Measurements from ENCODE around the gene STH.

Gene STH

DNA sequence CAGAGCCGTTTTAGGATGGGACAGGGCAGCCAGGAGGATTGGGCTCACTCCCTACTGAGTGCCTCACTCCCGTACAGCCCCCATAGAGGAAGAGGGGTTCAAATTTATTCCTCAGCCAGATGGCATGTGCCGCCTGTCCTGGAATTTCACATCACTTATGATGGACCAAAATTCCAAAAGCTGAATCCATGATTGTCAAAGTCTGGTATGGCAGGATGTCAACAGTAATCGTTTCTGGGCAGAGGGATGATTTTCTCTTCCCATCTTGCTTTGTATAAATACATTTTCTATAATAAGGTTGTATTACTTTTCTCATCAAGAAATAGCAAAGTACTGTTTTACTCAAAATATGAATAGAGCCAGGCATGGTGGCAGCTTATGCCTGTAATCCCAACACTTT is 38.7 kb upstream of the STH start:
- Histone ChIP-seq H3K9me2 (ENCODE audit: low read depth, low read length) (no peaks in the 10 kb centered on the region), H4K20me1 (ENCODE audit: insufficient read depth, low read length) (no peaks in the 10 kb centered on the region), H3K79me2 (ENCODE audit: insufficient read depth, low read length) (no peaks in the 10 kb centered on the region), H3K9ac (ENCODE audit: low read length) (no peak overlapping the region), H3K27ac (ENCODE audit: low read depth, low read length, poor library complexity, severe bottlenecking) (no peak overlapping the region), H3K4me3 (ENCODE audit: low read depth, low read length, poor library complexity, severe bottlenecking) (no peak overlapping the region), H3K36me3 (ENCODE audit: insufficient read depth, low read length) (no peaks in the 10 kb centered on the region), H3K4me1 (ENCODE audit: insufficient read depth, low read length, severe bottlenecking) (no peaks in the 10 kb centered on the region), H3K4me2 (ENCODE audit: low read length) (no peak overlapping the region), H3F3A (ENCODE audit: insufficient read depth, low read length) (no peaks in the 10 kb centered on the region), H3K9me3 (ENCODE audit: low read length) (no peaks in the 10 kb centered on the region), H3K27me3 (ENCODE audit: insufficient read depth, low read length) (no peaks in the 10 kb centered on the region; the same call in 1 of the 2 replicates), H2AFZ (ENCODE audit: low read length) (no peak overlapping the region)
- no peak for TF ChIP-seq EZH2 (IDR thresholded peaks at IDR 0.05; ENCODE audit: borderline replicate concordance, low read length)
- no peak for TF ChIP-seq CTCF (IDR thresholded peaks at IDR 0.05; ENCODE audit: low read length)

- TF ChIP-seq EZH2 (IDR thresholded peaks at IDR 0.05; ENCODE audit: borderline replicate concordance, low read length), result no peak
- TF ChIP-seq CTCF (IDR thresholded peaks at IDR 0.05; ENCODE audit: low read length), result no peak
- Histone ChIP-seq H3K9me2 (ENCODE audit: low read depth, low read length) (no peaks in the 10 kb centered on the region), H3F3A (ENCODE audit: insufficient read depth, low read length) (no peaks in the 10 kb centered on the region), H3K27ac (ENCODE audit: low read depth, low read length, poor library complexity, severe bottlenecking) (no peak overlapping the region), H2AFZ (ENCODE audit: low read length) (no peak overlapping the region), H3K4me1 (ENCODE audit: insufficient read depth, low read length, severe bottlenecking) (no peaks in the 10 kb centered on the region), H3K9me3 (ENCODE audit: low read length) (no peaks in the 10 kb centered on the region), H3K4me2 (ENCODE audit: low read length) (no peak overlapping the region), H3K9ac (ENCODE audit: low read length) (no peak overlapping the region), H3K36me3 (ENCODE audit: insufficient read depth, low read length) (no peaks in the 10 kb centered on the region), H4K20me1 (ENCODE audit: insufficient read depth, low read length) (no peaks in the 10 kb centered on the region), H3K79me2 (ENCODE audit: insufficient read depth, low read length) (no peaks in the 10 kb centered on the region), H3K4me3 (ENCODE audit: low read depth, low read length, poor library complexity, severe bottlenecking) (no peak overlapping the region), H3K27me3 (ENCODE audit: insufficient read depth, low read length) (no peaks in the 10 kb centered on the region)
These were observed 37.8 kb upstream of the STH start for GRCh38 chr17:45961206-45961605.

DNA sequence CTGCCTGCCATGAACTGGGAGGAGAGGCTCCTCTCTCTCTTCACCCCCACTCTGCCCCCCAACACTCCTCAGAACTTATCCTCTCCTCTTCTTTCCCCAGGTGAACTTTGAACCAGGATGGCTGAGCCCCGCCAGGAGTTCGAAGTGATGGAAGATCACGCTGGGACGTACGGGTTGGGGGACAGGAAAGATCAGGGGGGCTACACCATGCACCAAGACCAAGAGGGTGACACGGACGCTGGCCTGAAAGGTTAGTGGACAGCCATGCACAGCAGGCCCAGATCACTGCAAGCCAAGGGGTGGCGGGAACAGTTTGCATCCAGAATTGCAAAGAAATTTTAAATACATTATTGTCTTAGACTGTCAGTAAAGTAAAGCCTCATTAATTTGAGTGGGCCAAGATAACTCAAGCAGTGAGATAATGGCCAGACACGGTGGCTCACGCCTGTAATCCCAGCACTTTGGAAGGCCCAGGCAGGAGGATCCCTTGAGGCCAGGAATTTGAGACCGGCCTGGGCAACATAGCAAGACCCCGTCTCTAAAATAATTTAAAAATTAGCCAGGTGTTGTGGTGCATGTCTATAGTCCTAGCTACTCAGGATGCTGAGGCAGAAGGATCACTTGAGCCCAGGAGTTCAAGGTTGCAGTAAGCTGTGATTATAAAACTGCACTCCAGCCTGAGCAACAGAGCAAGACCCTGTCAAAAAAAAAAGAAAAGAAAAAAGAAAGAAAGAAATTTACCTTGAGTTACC is 36.7 kb upstream of the STH start:
- Histone ChIP-seq H3K4me3 (ENCODE audit: low read depth, low read length, poor library complexity, severe bottlenecking) (no peak overlapping the region), H3K36me3 (ENCODE audit: insufficient read depth, low read length) (no peaks in the 10 kb centered on the region), H3K9me2 (ENCODE audit: low read depth, low read length) (no peaks in the 10 kb centered on the region), H3K4me2 (ENCODE audit: low read length) (no peak overlapping the region), H4K20me1 (ENCODE audit: insufficient read depth, low read length) (no peaks in the 10 kb centered on the region), H3K4me1 (ENCODE audit: insufficient read depth, low read length, severe bottlenecking) (no peaks in the 10 kb centered on the region), H3K27me3 (ENCODE audit: insufficient read depth, low read length) (no peaks in the 10 kb centered on the region), H3F3A (ENCODE audit: insufficient read depth, low read length) (no peaks in the 10 kb centered on the region), H3K79me2 (ENCODE audit: insufficient read depth, low read length) (no peaks in the 10 kb centered on the region), H3K9ac (ENCODE audit: low read length) (no peak overlapping the region), H3K27ac (ENCODE audit: low read depth, low read length, poor library complexity, severe bottlenecking) (no peak overlapping the region), H2AFZ (ENCODE audit: low read length) (no peak overlapping the region), H3K9me3 (ENCODE audit: low read length) (no peaks in the 10 kb centered on the region)
- TF ChIP-seq CTCF (IDR thresholded peaks at IDR 0.05; ENCODE audit: low read length), result no peak
- TF ChIP-seq EZH2 (IDR thresholded peaks at IDR 0.05; ENCODE audit: borderline replicate concordance, low read length), result no peak

Measured in OCI-LY1 (cell line).